Measurements from ENCODE around the gene SIAH3.

- TF ChIP-seq EP300 (IDR thresholded peaks at IDR 0.05) (no peak), CTCF (IDR thresholded peaks at IDR 0.05) (no peak), POLR2A (IDR thresholded peaks at IDR 0.05) (no peak)
Measured at GRCh38 chr13:45882626-45883025, 31.1 kb upstream of the SIAH3 start.
